HG03342 (cell line): ENCODE measurements around the gene CCDC175.

Experiments
- ATAC-seq: cut with Tn5 transposase; IDR thresholded peaks from one replicate; pipeline ENCODE4 v1.9.1; 2021; ENCODE audit warnings: mild to moderate bottlenecking, moderate library complexity; ENCODE audit not compliant: unreplicated experiment

Gene CCDC175

DNA sequence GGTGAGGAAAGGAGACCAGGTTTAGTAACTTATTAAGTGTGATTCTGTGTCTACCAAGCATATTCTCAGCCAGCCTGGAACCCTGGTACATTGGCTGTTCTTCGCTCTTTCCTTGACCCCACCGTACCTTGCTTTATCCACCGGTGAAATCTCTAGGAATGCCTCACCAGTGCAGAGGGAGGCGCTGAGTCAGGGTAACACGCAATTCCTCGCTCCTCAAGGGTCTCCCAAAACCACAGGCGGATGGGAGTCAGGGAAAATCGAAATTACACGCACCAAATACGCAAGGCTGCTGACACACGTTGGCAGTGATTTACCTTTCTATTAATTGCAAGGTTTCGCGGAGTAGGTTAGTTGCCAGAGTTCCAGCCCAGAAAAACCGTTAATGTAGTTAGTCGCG, 93.2 kb downstream of the CCDC175 start:
- no peak for ATAC-seq

DNA sequence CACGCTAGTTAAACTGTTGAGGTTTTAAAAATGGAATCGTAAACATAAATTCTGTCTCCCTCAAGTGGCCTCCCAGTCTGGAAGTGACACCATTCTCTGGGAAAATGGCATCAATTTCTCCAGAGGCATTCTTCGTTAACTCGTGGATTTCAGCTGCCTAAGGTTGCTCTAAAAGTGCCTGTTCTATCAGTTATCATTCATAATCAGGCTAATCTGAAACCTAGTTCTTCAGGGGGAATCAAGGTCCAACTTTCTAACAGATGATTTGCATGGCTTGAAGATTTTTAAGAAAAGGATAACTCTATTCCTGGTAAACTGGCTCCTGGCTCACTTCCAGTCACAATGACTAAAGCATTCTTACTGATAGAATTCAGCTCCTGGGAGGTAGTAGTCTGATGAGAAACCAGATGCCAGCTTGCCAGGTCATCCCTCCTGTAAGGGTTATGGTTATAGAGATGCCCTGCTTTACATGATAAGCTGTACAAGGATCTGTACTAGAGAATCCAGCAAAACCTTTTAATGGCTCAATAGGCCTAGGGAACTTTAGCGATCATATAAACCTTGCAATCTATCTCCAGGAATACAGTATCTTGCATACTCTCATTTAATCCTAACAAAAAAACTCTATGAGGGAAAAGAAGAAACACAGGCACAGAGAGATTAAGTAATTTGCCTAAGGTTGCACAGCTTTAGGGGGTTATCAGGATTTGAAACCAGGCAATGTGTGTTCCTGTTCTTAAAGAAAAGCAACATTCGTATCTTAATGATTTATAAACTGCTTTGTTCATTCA, 93.9 kb downstream of the CCDC175 start:
- no peak for ATAC-seq

DNA sequence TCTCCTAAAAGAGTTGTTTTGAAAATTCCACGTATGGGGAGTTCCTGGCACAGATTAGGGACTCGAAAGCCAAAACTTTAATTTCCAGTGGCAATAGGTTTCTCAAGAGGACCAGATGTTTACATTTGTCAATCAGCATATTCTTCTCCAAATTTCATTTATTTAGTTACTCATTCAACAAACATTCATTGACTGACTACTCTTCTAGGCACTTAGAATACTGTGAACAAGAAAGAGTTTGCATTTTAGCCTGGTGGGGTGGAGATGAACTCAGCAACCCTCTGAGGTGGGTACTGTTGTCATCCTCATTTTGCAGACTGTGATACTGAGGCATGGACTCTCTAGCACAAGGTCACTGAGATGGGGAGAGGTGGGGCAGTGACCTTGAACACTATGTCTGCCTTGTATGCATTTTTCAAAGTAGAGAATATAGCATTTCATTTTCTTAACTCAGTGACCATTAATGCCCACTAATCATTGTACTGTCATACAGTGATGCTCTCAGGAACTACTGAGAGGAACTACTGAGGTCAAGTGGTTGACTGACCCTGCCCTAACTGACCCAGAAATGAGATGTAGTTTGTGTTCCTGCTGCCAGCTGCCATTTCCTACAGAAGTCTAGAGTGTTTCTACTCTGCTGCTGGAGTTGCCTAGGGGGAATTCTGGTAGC, 94.6 kb downstream of the CCDC175 start:
- no peak for ATAC-seq

DNA sequence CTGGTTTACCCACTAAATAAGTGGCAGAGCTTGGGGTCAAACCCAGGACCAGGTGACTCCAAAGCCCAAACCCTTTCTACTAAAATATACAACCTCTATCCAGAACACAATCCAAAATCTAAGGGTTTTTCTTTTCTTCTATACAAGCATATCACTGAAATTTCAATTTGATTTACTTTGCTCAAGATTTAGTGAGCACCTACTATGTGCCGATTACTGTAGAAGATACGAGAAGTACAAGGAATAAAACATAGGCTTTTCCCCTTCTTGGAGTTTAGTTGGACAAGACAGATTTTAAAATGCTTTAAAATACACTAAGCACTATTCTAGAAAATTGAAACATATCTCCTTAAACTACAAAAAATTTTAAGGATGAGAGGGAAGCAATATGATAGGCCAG, 95.2 kb downstream of the CCDC175 start:
- ATAC-seq, result no peak

DNA sequence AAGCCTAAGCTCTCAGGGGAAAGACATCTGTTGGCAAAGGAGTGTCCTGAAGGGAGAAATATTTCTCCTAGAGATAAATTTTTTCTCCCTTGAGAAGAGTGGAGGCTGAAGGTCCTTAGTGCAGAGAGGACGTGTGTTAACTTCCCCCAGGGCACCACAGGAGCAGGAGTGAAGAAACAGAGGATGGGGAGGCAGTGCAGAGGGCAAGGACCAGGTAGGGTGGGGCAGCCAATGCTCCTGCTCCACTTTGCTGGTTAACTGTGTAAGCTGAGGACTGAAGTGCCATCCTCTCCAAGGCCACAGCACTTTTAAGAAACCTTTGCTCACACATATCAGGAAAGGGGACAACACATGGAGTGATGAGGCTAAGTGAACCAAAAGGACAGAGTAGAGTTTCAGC, 96.4 kb downstream of the CCDC175 start:
- ATAC-seq, result no peak

DNA sequence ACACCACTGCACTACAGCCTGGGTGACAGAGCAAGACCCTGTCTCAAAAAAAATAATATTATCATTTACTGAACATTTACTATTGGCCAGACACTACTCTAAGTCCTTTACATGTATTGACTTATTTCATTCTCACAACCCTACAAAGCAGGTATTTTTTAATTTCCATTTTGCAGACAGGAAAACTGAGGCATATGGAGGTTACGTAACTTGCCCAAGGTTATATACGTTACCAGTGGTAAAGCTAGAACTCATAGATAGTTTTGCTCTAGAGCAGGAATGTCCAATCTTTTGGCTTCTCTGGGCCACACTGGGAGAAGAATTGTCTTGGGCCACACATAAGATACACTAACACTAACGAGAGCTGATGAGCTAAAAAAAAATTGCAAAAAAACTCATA, 98.1 kb downstream of the CCDC175 start:
- ATAC-seq, result no peak

DNA sequence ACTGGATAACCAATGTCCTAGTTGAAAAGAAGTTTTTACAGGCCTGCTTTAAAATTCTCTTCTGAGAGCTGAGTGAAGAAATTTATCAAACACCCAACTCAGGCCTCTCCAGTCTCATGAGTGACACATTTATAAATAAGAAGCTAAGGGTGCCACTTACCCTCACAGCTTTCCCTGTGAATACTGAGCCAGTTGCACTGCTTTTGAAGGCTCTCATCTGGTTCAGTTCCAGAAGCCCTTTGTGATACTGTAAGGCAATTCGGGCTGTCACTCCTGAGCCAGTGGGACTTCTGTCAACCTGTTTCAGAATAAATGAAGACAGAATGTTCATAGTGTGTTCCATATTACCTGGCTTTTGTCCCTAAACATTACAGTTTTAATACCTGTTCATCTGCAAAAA, 100.9 kb downstream of the CCDC175 start:
- ATAC-seq, result no peak

DNA sequence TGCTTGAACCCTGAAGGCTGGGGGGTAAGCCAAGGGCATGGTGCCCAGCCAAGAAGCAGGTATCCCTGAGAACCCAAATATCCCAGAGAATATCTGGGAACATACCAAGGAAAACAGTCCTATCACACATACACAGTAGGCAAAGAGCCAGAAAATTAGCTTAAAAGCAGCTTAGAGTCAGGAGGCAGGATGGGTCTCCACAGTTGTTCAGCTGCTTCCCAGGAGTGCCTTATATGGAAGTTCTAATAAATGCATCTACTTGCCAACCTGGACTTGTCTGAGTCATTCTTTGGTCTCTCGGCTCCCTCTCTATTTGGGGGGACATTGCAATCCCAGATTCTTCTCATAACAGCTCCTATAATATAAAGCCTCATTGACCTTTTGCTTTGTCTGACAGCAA, 102.4 kb downstream of the CCDC175 start:
- ATAC-seq, result no peak

DNA sequence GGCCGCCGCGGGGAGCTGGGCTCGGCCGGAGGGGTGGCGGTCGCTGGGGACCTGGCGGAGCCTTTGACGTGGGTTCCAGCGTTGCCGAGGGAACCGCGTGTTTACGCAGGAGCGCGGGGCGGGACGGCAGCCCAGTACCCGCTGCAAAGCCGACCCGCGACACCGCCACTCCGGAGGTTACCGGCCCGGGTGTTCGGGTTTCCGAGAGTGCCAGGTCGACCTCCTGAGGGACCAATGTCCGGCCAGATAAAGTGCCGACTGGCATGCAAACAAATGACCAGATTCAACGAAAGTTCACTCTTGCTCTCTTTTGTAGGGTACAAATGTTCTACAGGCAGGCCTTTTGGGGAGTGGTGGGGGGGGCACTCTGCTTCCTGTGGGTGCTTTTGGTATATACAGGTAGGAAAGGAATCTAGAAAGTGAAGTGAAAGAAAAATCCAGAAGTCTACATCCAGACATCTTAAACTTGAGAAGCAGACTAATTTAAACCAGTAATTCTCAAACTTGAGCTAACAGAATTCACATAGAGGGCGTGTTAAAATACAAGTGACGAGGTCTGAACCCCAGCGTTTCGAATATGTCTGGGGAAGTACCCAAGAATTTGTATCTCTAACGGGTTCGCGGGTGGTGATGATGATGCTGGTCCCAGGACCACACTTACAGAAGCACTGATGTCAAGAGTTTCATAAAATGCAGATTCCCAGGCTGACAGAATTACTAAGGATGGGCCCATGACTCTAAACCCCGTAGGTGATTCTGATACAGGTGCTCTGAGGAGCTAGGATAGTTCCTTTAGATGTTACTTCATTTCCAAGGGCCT, 111.1 kb downstream of the CCDC175 start, which contains the start of gene GPR135:
Gene GPR135 (minus strand): TSS at position 65 of the 820 bp plus-strand sequence. CDS start 154 bp downstream, outside the sequence.
- ATAC-seq, result peak; percentile 33

DNA sequence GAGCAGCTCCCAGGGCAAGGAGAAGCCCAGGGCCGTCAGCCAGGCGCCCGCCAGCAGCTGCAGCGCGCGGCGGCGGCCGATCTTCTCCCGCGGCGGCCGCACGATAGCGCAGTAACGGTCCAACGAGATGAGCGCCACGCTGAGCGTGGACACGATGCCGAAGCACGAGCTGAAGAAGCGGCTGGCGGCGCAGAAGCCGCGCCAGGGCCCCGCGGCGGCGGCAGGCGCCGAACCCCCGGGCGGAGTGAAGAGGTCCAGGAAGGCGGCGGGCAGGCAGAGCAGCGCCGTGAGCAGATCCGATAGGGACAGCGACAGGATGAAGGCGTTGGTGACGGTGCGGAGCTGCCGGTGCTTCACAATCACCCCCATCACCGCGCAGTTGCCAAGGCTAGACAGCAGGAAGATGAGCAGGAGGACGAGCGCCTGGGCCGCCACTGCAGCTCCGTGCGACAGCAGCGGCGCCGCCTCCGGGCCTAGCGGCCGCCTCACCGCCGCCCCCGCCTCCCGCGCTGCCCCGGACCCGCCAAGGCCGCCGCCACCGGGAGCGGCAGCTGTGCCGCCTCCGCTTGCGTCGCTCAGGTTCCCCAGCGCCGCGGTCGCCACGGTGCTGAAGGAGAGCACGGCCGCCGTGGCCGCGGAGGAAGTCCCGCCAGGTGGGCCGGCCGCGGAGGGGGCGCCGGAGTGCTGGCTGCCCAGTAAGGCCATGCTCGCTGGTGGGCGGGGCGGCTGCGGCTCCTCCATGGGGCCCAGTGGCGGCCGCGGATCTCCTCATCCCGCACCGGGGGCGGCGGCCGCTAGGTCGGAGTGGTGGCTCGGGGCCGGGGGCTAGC, 111.9 kb downstream of the CCDC175 start:
- ATAC-seq, result peak; percentile 60

DNA sequence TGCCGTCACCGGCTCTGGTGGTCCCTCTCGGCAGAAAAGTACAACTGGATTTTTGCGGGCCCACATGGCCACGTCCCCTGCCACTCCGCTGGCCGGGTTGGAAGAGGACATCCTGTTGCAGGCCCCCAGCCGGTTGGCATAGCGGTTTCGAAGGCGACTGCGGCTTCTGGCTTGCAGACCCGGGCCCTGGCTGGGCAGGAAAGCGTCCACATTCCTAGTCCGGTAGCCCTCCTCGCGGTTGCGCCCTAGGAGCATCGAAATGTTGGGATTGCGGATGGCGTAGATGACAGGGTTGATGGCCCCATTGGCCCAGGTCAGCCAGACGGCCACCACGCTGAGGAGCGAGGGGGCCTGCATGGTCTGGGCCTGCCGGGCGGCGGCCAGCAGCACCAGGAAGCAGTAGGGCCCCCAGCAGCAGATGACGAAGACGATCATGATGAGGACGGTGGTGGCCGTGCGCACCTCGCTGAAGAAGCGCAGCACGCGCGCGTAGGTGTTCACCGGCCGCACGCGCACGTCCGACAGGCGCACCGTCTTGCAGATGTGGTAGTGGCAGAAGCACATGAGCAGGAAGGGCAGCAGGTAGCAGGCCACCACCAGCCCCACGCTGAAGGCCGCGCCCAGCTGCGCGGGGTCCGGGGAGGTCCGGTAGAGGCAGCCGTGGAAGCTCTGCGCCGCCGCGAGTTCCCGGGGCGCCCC, 112.7 kb downstream of the CCDC175 start:
- peak; percentile 29 for ATAC-seq

DNA sequence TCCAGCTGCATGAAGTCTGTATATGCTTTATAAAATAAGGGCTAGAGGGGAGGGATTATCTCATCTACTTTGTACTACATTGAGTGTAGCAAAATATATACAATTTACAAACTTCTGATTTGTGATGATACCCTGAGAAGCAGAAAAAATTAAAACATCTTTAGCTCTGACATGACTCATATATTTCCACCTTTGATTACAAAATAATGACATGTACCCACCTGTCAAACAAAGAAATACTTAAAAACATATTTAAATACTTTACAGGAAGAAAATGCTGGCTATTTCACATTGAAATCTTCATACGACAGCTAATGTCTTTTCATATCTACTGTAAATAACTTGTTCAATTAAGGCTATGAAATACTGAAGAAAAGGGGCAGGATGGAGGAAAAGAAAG, 114.7 kb downstream of the CCDC175 start:
- ATAC-seq, result no peak

DNA sequence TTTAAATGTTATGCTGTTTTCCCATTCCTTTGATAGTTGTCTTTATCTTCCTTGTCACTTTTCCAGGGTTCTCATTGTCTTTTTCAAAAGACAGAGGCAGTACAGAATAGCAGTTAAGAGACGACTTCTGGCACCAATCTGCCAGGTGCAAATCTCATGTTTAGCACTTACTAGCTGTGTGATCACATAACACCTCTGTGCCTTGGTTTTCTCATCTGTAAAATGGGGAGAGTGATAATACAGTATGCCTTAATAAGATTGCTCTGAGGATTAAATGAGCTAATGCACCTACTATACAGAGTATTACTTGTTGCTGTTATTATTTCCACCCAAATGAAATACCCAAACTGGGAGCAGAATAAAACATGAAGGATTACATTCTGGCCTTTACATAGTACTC, 116.2 kb downstream of the CCDC175 start:
- ATAC-seq, result no peak

DNA sequence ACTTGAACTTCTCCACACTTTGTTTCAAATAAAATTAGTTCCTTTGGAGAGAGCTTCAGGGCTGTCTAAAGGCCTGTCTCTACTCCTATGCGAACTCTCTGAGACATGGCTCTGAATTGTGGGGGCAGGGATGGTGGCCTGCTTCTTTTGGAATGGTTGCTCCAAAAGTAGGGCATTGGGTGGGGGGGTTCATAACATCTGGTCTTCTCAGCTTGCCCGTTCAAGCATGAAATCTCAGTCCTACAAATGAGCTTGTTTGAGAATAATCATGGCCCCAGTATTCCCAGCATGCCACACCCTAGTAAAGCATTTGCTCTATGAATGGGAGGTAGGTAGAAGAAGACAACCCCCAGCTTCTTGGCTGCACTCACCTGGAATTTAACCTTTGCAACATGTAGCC, 118.1 kb downstream of the CCDC175 start:
- ATAC-seq, result no peak

DNA sequence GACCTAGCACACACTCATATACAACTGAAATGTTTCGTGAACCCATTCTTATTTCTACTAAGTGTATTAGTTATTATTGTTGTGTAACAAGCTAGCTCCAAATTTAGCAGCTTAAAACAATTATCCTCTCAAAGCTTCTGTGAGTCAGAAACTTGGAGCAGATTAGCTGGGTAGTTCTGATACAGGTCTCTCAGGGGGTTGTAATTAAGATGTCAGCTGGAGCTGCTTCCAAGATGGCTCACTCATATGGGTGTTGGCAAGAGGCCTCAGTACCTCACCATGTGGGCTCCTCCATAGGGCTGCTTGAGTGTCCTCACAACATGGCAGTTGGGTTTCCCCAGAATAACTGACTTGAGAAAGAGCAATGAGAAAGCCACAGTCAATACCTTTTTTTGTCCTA, 121.2 kb downstream of the CCDC175 start:
- no peak for ATAC-seq
